Loucy (cell line): Measurements from ENCODE around the gene SPATA20.

ENCODE experiments used
- CTCF ChIP-seq: fragments of 200-600 bp; sonication (generic); conservative IDR thresholded peaks from 2 replicates; pipeline ENCODE4 v1.5.1; 2014; ENCODE audit warnings: mild to moderate bottlenecking, antibody characterized with exemption, low read length
- EZH2phosphoT487 ChIP-seq: fragments of 200-600 bp; IDR thresholded peaks from 2 replicates; pipeline ENCODE4 v1.6.1; 2018; ENCODE audit warnings: antibody characterized with exemption, mild to moderate bottlenecking, moderate library complexity, borderline replicate concordance

- TF ChIP-seq CTCF (no peak), EZH2phosphoT487 (no peak)
Observed at GRCh38 chr17:50506298-50506697, 40.7 kb upstream of the SPATA20 start.
